Measurements from ENCODE around the gene TNNT2.

The TNNT2 gene

DNA sequence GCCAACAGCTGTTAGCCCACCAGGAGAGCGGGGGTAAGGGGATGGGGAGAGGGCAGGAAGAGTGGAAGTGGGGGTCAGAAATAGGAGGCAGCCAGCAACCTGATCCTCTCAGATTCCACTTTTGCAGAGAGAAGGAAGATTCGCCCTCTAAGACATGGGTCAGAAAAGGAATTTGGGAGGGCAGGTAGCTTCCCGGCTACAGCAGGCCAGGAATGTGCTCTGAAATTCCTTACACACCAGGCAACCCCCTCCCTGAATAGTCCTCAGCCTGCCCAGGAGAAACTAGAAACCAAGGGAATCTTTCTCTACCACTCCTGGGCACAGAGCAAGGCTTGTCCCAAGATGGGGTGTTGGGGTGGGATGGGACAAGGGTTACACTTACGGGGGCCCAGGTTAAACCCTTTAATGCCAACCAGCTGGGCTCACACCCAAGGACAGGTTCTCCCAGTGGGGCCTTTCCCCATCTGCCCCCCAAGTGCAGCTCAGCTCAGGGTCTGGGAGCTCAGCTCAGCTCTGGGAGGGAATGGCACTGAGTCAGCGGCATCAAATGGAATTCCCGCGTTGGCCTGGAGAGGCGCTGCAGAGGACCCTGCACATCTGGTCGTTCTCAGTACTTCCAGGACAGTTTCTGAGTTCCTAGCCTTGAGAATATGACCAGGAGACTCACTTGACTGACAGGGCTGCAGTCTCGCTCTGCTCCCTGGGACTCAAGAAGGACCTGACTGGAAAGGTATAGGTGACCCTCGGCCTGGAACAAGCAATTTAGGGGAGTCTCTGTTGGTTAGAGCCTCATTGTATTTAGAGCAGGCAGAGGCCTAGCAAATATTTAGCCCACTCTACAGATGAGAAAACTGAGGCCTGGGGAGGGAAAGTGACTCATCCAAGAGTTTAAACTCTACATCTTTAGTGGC, 761 bp downstream of the TNNT2 start:
- DNase-seq (ENCODE audit: low read depth): no peak

GRCh38 chr1:201376107-201376463, 1.4 kb downstream of the TNNT2 start:
- DNase-seq (ENCODE audit: low read depth): no peak

- no peak for DNase-seq (ENCODE audit: low read depth)
These were observed 2.3 kb downstream of the TNNT2 start for GRCh38 chr1:201375169-201375568.

GRCh38 chr1:201374364-201374763, 3.1 kb downstream of the TNNT2 start:
- DNase-seq (ENCODE audit: low read depth): no peak

- no peak for DNase-seq (ENCODE audit: low read depth)
These were observed 5.7 kb downstream of the TNNT2 start for GRCh38 chr1:201371792-201372191.

DNA sequence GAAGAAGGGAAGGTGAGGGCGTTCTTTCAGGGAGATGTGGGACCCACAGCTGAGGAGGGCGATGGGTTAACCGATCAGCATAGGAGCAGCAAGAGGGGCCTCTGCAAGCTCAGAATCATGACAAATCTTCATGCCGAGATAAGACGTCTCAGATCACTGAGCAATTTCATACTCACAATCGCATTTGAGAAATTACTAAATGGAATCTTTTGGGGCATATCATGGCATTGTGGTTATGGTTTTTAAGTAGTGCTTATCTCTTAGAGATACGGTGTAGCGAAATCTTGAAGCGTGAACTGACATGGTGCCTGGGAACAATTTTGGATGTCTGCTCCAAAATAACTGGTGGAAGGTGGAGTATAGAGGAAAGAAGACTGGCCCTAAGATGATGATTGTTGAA, 6.2 kb downstream of the TNNT2 start:
- DNase-seq (ENCODE audit: low read depth): no peak

- no peak for DNase-seq (ENCODE audit: low read depth)
These were observed 7.0 kb downstream of the TNNT2 start for GRCh38 chr1:201370500-201370899.

- DNase-seq (ENCODE audit: low read depth): no peak
These were observed 8.3 kb downstream of the TNNT2 start for GRCh38 chr1:201369209-201369608.

- no peak for DNase-seq (ENCODE audit: low read depth)
These were observed 10.8 kb downstream of the TNNT2 start for GRCh38 chr1:201366696-201367095.

GRCh38 chr1:201365251-201365650, 12.2 kb downstream of the TNNT2 start:
- no peak for DNase-seq (ENCODE audit: low read depth)

GRCh38 chr1:201364808-201365105, 12.7 kb downstream of the TNNT2 start:
- DNase-seq (ENCODE audit: low read depth): no peak

DNA sequence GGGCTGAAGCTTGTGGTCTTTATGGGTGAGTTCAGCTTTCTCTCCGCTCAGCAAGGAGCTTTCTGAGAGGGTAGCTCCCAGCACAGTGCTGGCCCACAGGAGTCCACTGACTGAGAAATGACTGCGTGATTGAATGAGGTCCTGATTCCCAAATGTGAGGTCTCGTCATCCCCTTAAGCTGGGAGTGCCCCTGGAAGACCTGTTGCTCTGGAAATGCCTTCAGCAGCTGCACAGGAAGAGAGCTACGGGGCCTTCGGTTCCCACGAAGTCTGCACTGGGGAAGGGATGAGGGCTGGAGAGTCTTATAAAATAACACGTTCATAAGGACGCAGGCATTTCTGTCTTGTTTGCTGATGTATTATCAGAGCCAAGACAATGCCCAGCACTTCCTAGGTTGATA, 14.0 kb downstream of the TNNT2 start:
- DNase-seq (ENCODE audit: low read depth): no peak

GRCh38 chr1:201362906-201363305, 14.6 kb downstream of the TNNT2 start:
- DNase-seq (ENCODE audit: low read depth): no peak

DNA sequence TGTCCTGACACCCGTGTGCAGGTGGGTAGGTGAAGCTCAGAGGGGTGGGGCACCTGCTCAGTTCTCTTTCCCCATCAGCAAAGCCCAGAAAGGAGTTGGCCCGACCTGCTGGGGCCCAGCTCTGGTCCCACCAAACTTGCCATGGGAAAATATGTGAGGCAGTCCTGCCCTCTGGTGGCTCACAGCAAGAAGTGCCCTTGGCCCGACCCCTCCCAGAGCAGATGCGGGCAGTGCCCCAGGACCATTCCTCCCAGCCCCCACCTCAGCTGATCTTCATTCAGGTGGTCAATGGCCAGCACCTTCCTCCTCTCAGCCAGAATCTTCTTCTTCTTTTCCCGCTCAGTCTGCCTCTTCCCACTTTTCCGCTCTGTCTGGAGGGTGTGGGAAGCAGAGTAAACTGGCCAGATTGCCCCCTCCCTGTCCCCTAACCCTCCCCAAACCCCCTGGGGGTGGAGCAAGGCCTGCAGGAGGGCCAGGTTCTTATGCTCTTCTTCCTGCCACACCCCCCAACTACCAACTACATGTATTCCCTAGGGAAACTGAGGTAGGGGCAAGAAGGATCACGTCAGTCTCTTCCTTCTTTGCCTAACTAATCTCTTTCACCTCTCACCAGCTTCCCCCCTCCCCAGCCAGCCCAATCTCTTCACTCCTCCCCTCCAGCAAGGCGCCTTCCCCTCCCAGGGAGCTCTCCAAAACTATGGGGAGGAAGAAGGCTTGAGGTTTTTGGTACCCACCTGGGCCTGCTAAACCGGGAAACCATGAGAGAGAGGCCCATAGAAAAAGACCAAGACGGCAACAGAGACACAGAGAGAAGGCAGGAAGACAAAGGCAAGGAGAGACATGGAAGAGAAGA, 15.6 kb downstream of the TNNT2 start:
- no peak for DNase-seq (ENCODE audit: low read depth)

DNA sequence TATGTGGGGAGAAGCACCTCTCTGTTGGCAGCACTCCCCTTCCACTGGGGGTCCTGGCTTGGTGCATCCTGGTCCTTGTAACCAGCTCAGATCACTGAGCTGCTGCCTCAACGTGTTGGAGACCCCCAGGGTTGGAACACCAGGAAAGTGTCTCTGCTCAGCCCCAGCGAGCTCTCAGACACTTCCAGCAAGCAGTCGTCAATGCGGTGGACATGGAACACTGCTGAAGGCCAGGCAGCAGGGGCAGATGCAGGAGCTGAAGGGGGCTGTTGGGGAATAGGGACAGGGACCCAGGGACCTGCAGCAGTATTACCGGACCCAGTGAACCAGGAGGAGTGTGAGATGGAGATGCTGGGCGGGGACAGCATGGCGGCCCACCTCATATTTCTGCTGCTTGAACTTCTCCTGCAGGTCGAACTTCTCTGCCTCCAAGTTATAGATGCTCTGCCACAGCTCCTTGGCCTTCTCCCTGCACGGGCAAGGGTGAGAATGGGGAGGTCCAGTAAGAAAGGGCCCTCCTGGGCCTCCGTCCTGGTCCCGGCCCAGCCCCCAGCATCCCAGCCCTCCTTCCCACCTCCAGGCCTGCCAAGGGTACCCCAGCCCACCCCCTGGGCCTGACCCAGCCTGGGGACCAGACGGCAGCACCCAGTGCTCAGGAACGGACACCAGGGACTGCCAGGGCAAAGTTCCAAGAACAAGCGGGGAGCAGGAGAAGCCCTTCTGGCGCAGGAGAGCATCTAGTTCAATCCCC, 16.4 kb downstream of the TNNT2 start:
- no peak for DNase-seq (ENCODE audit: low read depth)

GRCh38 chr1:201360486-201360885, 17.0 kb downstream of the TNNT2 start:
- DNase-seq (ENCODE audit: low read depth): no peak

DNA sequence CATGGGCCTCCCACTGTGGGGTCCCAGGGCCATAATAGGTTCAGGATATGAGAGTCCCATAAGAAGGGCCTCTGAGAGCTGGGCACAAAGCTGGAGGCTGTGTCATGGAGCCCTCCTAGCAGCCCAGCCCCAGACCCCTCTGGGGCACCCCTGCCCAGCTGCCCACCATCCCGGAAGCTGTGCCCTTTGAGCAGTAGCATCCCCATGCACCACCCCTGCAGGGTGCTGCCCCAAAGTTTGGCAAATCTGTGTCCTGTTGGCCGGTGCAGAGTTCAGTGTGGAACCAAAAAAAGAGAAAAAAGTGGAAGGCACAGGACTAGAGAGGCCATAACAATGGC, 17.6 kb downstream of the TNNT2 start:
- no peak for DNase-seq (ENCODE audit: low read depth)

DNA sequence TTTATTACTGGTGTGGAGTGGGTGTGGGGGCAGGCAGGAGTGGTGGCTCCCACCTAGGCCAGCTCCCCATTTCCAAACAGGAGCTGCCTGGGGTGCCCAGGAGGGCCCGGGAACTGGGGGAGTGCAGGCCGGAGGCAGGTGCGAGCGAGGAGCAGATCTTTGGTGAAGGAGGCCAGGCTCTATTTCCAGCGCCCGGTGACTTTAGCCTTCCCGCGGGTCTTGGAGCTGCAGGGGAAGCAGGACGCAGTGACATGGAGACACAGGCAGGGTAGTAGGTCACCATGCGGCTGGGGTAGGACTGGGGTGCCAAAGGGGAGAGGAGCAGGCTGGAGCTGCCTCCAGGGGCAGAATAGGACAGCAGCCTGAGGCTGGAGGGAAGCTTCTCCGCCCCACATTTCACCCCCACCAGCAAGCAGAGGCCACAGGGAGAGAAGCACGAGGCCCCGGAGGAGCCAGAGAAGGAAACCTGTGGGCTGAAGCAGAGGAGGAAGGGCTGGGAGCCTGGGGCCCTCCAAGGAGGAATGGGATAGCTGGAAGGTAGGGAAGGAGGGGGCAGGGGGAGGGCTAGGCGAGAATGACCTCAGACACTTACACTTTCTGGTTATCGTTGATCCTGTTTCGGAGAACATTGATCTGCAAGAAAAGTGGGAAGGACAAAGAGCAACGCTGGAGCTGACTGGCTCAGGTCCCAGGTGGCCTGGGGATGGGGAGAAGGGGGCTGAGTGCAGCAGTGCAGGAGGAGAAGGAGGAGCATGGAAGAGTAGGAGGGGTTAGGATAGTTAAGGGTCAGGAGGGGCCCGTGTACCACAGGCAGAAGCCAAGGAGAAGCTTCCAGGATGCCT, 18.2 kb downstream of the TNNT2 start:
- DNase-seq (ENCODE audit: low read depth): no peak

- no peak for DNase-seq (ENCODE audit: low read depth)
These were observed 18.9 kb downstream of the TNNT2 start for GRCh38 chr1:201358596-201358995.

- no peak for DNase-seq (ENCODE audit: low read depth)
These were observed 19.7 kb downstream of the TNNT2 start for GRCh38 chr1:201357636-201358348.

DNA sequence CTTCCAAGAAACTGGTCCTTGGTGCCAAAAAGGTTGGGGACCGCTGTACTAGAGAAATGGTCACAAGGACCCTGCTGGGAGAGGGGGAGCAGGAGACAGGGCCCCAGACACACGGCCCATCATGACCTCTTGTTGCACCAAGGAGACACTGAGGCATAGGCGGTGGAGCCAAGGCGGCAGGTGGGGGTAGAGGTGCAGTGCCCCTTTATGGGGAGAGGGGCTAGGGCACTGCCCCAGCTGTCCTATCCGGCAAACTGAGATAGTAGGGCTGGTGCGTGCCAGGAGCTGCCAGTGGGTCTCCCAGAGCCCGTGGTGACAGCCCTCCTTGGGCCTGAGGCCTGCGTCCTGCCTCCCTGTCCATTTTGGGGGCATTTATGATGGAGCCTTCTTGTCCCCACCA, 20.3 kb downstream of the TNNT2 start:
- DNase-seq (ENCODE audit: low read depth): no peak
